Right ventricle myocardium inferior (tissue), 1 donor: Measurements from ENCODE around the gene PRKAG2. TPM values are rescaled to one million over a fixed set of nuclear protein-coding genes. Genes with fewer than 3 reads are reported as not detected.

Source experiments
- ATAC-seq: fragments of 200-7000 bp; cut with Tn5 transposase; one replicate; pipeline ENCODE4 v1.9.1; 2020; ENCODE audit warnings: mild to moderate bottlenecking, moderate library complexity
- DNase-seq: peaks from one replicate; pipeline ENCODE4 v3.0.0; 2021; ENCODE audit errors: missing footprints
- intact Hi-C: fragments of 100-400 bp; cut with DNase I; formaldehyde crosslinking; loops from one replicate; pipeline ENCODE4 v1.11.0; 2022
- total RNA-seq: library from RNA; stranded (reverse); fragmentation: NEBNext Ultra II Directional; extraction: Animal tissue kit (Norgen Biotek cat#: 25700); gene quantifications from one replicate; pipeline ENCODE4 v1.2.1, GENCODE V29; 2021
- donor health status: DM: no; HTN: yes; CAD: no; lungs with severe emphysema.

PRKAG2 gene
- total RNA-seq, 1 donor from 2014 or later = 122 TPM

DNA sequence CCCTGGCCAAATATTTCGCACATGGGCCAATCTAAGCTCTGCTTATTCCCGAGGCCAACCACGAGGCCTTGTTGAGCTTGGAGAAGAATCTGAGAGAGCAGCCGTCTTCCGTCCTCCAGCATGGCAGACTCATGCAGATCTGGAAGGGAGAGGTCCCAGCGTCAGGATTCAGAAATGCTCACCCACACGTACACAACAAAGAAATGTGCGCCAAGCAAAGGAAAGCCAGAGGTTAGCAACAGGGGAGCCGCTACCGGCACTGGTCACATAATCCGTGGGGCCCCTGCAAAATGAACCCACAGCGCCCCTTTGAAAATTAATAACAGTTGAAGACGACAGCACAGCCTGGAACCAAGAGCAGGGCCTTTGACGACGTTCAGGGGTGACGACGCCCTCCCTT is 25.4 kb upstream of the PRKAG2 start:
- ATAC-seq (no peak), DNase-seq (no peak)
- intact Hi-C loops = no loop called here

DNA sequence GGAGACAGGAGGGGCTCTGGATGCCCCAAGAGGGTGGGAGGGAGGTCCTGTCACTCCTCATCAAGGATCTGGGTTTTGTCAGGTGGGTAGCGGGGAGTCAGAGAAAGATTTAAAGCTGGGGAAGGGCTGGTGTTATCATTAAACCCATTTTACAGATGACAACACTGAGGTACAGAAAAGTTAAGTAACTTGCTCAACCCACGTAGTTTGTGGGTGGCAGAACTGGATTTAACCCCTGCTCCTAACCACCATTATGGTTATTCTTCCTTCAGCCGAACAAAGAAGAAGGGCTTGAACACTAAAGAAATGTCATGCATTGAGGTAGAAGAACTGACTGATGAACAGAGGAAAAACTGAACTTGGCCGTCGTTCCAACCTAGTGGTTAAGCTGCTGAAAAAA is 24.9 kb upstream of the PRKAG2 start:
- intact Hi-C loops = no loop called here
- no peak for DNase-seq
- no peak for ATAC-seq

DNA sequence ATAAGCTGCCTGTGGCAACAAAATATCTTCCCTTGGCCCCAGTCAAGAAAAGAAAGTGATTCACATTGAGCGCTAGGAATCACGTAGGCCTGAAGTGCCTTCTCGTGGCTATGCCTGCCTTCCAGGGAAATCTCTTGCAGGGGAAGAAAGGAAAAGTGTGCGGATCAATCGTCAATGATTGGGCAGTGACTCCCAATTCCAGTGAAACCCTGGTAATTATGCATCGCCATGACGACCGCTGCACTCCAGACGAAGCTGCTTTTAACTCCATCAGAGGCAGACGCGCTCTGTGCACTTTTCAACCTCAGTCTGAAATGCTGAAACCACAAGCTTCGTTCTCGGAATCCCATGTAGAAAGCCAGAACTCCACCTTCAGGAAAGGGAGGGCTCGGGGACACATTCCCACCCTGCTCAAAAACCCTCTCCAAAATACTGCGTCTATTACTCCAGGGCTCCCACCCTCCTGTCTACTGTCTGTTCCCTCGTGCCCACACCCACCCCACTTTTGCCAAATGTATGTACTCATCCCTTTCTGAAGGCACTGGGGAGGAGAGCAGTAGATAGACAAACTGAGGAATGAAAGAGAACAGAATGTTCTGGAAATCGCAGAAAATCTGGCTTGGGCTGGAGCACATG is 24.2 kb upstream of the PRKAG2 start:
- no peak for DNase-seq
- intact Hi-C loops = no loop called here
- ATAC-seq = peak; percentile 38

DNA sequence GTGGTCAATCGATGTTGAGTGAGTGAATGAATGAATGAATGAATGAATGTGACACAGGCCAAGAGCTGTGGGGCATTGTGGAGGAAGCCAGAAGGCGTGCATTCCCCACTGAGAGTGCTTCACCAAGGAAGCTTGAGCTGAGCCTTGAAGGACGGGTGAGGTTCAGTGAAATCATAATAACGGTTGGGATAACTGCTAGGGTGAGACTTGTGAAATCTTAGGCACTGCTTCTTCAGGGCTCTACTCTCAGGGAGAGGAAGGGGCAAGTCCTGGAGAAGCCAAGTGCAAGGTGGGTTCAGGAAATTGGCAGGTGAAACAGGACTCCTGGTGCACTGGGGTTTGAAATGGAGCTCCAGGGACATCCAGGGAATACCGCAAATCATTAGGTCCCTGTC is 23.7 kb upstream of the PRKAG2 start:
- intact Hi-C loops = no loop called here
- no peak for ATAC-seq
- no peak for DNase-seq

DNA sequence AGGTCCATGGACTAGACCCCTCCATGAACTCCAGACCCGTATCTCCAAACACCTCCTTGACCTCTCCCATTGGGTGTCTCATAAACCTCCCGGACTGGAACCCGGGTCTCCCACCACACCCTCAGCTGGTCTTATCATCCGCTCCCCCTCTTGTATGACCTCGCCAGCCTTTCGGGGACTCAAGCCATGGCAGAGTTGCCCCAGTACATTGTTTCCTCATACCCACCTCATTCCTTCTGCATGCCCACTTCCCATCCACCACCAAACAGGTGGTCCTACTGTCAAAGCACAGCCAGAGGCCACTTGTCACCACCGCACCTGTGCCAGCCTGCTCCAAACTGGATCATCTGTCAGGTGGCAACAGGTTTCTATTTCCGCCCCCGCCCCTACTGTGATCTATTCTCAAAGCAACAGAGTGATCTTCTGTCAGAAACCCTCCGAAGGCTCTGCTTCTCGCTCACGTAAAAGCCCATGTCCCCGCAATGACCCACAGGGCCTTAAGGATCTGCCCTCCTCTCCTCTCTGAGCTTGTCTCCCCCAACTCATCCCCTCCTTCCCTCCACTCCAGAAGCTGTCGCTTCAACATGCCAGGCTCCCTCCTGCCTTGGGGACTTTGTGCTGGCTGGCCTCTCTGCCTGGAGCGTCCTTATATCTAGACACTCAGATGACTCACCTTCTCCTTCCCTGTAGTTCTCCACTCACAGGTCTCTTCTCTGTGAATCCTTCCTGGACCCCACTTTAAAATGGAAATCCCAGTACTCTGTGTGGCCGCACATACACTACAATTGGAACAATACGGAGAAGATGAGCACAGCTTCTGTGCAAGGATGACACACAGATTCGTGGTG is 22.8 kb upstream of the PRKAG2 start:
- DNase-seq (no peak), ATAC-seq (no peak)
- intact Hi-C loops = no loop called here

DNA sequence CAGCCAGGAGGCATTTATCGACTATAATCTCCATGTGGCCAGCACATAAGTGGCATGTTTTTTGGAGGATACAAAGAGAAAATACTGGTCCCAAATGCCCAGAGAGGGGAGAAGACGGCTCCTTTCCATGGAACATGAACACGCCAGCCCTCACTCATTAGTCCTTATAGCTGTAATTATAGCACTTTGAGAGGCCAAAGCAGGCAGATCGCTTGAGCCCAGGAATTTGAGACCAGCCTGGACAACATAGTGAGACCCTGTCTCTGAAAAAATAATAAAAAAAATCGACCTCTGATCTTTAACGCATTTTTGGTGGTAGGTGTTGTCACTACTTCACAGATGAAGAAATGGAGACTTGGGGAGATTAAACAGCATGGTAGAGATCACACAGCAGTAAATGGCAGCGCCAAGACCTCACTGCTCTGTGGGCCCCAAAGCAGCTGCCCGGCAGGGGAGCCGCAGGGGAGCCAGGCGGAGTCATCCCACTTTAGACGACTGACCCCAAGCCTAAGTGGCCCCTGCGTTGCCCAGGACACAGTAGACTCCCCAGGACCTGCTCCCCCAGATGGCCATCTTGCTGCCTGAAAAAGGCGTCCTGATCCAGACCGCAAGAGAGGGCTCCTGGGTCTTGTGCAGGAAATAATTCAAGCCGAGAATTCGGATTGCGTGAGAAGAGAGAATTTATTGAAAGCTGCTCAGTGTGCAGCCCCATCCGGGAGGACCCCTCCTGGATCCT is 21.2 kb upstream of the PRKAG2 start:
- intact Hi-C loops = no loop called here
- DNase-seq = no peak
- ATAC-seq = no peak

DNA sequence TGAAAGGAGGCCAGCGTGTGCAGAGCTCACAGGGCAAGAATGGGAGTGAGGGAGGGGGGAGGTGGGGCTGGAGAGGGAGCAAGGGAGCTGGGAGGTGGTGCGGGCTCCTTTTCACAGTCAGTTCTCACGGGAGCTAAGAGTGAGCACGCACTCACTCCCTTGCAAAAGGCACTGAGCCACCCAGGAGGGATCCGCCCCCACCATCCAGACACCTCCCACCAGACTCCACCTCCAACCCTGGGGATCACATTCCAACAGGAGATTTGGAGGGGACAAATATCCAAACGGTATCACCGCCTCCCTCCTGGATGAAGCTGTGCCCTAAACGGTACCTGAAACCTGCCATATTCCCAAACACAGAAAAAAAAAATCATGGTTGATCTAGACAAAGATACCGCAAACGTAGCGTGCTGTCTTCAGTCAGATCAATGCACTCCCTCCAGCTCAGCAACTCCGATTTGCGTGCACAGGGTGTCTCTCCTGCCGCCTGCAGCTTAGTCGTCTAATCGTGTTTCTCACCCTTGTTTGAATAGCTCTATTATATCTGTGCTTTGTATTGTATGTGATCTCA is 20.3 kb upstream of the PRKAG2 start:
- peak; percentile 40 for ATAC-seq
- intact Hi-C loops = no loop called here
- no peak for DNase-seq

DNA sequence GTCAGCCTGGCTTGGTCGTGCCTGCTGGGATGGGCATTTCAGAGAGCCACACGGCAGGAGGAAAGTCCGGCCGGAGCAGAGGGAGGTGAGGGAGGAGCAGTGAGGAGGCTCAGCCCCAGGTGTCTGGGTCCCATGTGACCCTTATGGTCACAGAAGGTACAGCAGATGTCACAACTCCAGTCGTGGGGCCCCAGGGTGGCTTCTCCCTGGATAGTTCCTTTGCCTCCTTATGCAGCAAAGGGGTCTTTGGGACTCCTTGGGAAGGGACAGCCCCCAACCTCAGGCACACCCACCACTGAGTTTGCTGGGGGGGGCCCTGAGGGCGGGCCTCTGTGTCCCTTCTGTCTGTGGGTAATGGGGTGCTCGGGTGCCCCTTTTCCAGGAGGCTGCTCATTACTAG is 19.6 kb upstream of the PRKAG2 start:
- ATAC-seq = no peak
- intact Hi-C loops = no loop called here
- no peak for DNase-seq

DNA sequence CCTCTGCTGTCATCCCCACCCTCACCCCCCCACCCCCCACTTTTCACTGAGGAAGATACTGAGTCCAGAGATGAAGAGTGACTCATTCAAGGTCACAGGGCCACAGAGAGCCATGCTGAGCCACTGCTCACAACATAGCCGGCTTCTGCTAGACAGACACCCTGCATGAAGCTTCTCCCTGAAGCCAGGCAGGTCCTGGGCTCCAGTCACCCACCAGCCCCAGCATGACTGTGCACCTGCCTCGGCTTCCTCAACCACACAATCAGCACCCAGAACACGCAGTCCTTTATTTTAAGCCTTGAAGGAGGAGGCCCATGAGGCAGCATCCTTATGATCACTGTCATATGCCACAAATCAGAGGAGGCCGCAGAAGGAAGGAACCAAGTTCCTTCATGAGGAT is 19.2 kb upstream of the PRKAG2 start:
- intact Hi-C loops = no loop called here
- ATAC-seq (no peak), DNase-seq (no peak)

DNA sequence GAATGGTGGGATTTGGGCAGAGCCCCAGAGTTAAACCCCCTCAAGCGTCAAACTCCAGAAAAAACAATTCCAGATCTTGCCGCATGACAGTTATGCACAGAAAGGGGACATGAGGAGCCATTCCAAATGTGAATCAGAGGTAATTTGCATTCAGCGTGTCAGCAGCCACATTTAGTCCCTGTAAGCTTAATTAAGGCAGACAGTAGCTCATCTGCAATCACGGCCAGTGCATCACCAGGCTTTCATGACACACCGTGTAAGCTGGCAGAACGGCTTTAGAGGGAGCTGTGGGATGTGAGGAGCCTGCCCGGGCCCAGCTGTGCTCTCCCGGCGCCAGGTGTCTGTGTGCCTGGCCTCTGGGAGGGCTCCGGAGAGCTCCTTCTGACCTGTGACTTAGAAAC is 18.7 kb upstream of the PRKAG2 start:
- ATAC-seq (no peak), DNase-seq (no peak)
- intact Hi-C loops = no loop called here

DNA sequence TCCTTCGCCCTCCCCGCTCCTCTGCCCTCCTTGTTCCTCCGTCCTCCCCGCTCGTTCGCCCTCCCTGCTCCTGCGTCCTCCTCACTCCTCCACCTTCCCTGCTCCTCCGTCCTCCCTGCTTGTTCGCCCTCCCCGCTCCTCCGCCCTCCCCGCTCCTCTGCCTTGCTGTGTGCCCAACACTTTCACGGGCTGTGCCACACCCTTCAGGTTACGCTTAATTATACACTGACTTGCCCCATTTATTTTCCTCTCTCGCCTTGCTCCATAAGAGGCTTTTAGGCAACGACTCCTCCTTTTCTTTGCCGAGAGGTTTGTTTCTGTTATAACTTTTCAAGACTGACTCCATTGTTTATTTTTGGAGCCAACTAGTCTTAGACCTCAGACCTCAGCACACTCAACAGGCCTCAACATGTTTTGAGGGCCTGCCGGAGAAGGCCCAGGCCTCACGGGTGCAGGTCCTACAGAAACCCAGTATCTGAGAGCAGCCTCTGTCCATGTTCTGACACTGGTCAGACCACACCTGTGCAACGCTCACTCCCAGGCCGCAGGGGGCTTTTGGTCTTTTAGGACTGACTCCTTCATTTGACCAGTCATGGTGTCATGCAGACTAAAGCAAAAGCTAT is 18.2 kb upstream of the PRKAG2 start:
- DNase-seq (no peak), ATAC-seq (no peak)
- intact Hi-C loops = no loop called here

DNA sequence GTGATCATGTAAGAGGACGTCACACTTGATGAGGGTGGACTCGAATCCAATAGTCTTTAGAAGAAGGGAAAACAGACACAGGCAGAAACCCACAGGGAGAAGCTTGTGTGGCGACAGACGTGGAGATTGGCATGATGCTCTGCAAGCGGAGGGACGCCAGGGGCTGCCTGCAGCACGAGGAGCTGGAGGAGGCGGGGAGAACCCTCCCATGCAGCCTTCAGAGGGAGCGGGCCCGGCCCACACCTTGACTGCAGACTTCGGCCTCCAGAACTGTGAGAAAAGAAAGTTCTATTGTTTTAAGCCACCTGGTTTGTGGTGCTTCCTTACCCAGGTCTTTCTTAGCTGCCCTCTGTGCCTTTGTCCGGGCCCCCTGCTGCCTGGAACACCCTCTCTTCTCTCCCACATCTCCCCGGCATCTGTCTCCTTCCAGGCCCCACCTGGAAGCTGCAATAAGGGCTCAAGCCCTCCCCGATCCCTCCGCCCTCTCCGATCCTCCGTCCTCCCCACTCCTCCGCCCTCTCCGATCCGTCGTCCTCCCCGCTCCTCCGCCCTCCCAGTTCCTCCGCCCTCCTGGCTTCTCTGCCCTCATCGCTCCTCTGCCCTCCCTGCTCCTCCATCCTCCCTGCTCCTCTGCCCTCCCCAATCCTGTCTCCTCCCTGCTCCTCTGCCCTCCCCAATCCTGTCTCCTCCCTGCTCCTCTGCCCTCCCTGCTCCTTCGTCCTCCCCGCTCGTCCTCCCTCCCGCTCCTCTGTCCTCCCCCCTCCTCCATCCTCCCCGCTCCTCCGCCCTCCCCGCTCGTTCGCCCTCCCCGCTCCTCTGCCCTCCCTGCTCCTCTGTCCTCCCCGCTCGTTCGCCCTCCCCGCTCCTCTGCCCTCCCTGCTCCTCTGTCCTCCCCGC is 17.4 kb upstream of the PRKAG2 start:
- no peak for DNase-seq
- intact Hi-C loops = no loop called here
- ATAC-seq = no peak

DNA sequence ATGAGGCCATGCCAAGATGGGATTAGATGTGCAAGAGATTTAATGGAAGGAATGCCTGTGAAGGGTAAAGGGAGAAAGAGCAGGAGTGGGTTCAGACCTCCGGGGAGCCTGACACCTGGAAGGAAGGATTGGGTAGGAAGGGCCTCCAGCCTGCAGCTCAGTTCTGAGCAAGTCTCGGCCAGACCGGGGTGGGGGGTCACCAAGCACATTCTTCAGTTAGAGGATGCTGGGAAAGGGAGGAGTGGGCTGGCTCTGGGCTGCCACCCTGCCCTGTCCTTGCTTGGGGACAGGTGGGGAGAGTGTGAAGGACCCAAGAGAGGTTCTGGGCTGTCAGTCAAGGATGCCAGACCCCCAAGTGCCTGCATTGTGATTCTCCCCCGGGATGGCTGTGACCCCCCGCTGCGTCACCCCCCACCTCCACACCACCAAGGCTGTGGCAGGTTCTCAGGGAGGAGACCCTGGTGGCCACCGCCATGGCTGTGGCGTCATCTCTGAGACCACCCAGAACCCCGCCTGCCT is 16.5 kb upstream of the PRKAG2 start:
- intact Hi-C loops = no loop called here
- DNase-seq (no peak), ATAC-seq (no peak)

DNA sequence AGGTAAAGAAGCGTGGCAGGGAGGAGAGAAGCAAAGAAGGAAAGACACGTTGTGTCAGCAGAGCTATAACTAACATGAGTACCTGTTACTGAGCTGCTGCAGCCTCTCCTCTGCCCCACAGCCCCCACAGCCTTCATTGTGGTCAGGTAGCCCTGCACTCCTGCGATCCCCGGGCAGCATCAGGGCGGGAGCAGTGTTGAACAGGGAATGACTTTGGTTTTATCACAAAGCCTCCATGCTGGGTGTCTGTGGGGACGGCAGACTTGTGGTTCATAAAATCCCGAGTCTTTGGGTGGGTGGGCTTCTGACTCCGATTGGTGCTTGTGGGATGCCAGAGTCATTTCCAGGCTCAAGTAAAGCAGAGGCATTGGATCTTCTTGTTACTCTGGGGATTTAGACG is 14.8 kb upstream of the PRKAG2 start:
- ATAC-seq = no peak
- intact Hi-C loops = no loop called here
- DNase-seq = no peak

DNA sequence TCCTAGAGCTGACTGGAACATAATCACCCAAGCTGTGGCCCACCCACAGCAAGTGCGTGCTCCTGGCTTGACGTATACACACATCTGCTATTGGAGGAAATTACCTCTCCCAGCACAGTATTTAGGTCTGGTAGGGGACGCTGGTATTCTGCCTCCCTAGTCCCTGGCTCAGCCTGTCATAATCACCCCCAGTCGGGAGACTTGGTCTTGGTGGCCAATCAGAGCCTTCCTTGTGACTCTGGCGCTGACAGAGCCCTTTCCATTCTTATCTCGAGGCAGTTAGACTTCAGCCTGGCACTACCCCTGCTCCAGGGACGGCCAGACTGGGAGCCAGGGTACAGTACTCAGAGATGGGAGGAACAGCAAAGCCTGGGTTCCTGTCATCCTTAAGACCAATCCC is 14.3 kb upstream of the PRKAG2 start:
- ATAC-seq (peak; percentile 88), DNase-seq (no peak)
- intact Hi-C loops = no loop called here

DNA sequence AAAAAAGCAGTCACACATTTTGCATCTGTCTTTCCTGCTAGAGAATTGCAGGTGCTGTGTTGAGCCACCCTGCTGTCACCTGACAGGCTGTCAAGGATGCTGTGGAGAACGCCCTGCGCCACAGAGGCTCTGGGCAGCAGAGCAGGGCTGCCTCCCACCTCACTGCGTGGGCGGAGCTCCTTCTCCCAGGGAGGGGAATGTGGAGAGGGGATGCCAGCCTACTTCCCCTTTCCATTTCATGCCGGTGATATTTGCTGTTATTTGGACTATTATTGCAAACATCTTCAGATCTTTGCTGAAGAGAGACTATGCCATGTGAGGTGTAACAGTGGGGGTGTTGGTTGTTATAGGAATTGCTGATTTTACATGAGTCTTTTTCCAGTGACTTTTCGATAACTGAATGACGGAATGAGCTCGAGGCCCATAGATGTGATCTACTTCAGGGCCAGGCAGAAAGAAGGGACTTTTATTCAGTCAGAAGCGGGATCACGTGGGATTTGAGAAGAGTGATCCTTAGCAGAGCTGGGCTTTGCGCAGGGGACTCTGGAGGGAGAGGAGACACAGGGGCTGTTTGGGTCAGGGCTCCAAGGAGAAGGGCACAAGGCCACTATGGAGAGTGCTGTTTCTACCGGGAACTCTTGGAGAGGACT is 13.6 kb upstream of the PRKAG2 start:
- DNase-seq (no peak), ATAC-seq (no peak)
- intact Hi-C loops = no loop called here
